PC-3 (cell line): ENCODE data around the gene STK11. TPM values are rescaled to one million over a fixed set of nuclear protein-coding genes. Genes with fewer than 3 reads are reported as not detected.

Experiments used
- ATAC-seq: fragments of 200-7000 bp; cut with Tn5 transposase; 2 replicates; pipeline ENCODE4 v1.9.1; 2020; ENCODE audit warnings: mild to moderate bottlenecking, moderate library complexity
- BruUV-seq: library from RNA; stranded (reverse); fragments of 400-500 nt; replicated peaks from 2 replicates; lab custom pipeline; 2021; lab: Mats Ljungman, UMichigan
- CTCF ChIA-PET: fragments of 300-600 bp; sonication (Branson Sonifier 250); formaldehyde crosslinking; loops from one replicate; lab custom pipeline; 2022; ENCODE audit warnings: antibody characterized with exemption; lab: Charles Lee
- POLR2A ChIA-PET: fragments of 300-600 bp; sonication (Branson Sonifier 250); formaldehyde crosslinking; loops from one replicate; lab custom pipeline; 2022; ENCODE audit warnings: antibody characterized with exemption; ENCODE audit not compliant: unreplicated experiment; lab: Charles Lee
- DNase-seq: peaks from one replicate; pipeline ENCODE4 v3.0.0-alpha.2; 2015
- H2AFZ ChIP-seq: fragments of 300-600 bp; sonication (generic); 2 replicates; pipeline ENCODE4 v1.6.0; 2016; ENCODE audit warnings: antibody characterized with exemption, low read length
- H3F3A ChIP-seq: fragments of 300-600 bp; sonication (generic); one replicate; pipeline ENCODE4 v1.6.0; 2017; ENCODE audit warnings: antibody characterized with exemption, low read length, control low read depth, mild to moderate bottlenecking; ENCODE audit not compliant: unreplicated experiment
- H3K27ac ChIP-seq: fragments of 300-600 bp; sonication (generic); 2 replicates; pipeline ENCODE4 v1.5.1; 2016; ENCODE audit warnings: mild to moderate bottlenecking, low read length
- H3K27me3 ChIP-seq: fragments of 300-600 bp; sonication (generic); 2 replicates; pipeline ENCODE4 v1.6.1; 2016; ENCODE audit warnings: low read length, mixed read lengths
- H3K36me3 ChIP-seq: fragments of 300-600 bp; sonication (generic); 2 replicates; pipeline ENCODE4 v1.6.1; 2016; ENCODE audit warnings: low read depth, mixed run types, low read length, mixed read lengths
- H3K4me1 ChIP-seq: fragments of 300-600 bp; sonication (generic); 2 replicates; pipeline ENCODE4 v1.5.1; 2016; ENCODE audit warnings: low read length; ENCODE audit not compliant: insufficient read depth
- H3K4me2 ChIP-seq: fragments of 300-600 bp; sonication (generic); 2 replicates; pipeline ENCODE4 v1.6.0; 2016; ENCODE audit warnings: low read length
- H3K4me3 ChIP-seq: fragments of 300-600 bp; sonication (generic); 2 replicates; pipeline ENCODE4 v1.5.1; 2016; ENCODE audit warnings: mild to moderate bottlenecking, low read length, mixed read lengths
- H3K79me2 ChIP-seq: fragments of 300-600 bp; sonication (generic); 2 replicates; pipeline ENCODE4 v1.6.1; 2017; ENCODE audit warnings: low read length, mixed read lengths
- H3K9ac ChIP-seq: fragments of 300-600 bp; sonication (generic); 2 replicates; pipeline ENCODE4 v1.6.0; 2016; ENCODE audit warnings: mild to moderate bottlenecking, low read length
- H3K9me2 ChIP-seq: fragments of 300-600 bp; sonication (generic); replicated peaks from 2 replicates; pipeline ENCODE4 v1.6.1; 2016; ENCODE audit warnings: mixed run types, low read length, mixed read lengths
- H3K9me3 ChIP-seq: fragments of 300-600 bp; sonication (generic); 2 replicates; pipeline ENCODE4 v1.6.1; 2016; ENCODE audit warnings: low read length, mixed read lengths
- H4K20me1 ChIP-seq: fragments of 300-600 bp; sonication (generic); 2 replicates; pipeline ENCODE4 v1.6.1; 2016; ENCODE audit warnings: low read length, mixed read lengths
- CTCF ChIP-seq: fragments of 300-600 bp; sonication (generic); conservative IDR thresholded peaks from 2 replicates; pipeline ENCODE4 v1.5.1; 2017; ENCODE audit warnings: antibody characterized with exemption, low read depth, mild to moderate bottlenecking, low read length
- EZH2 ChIP-seq: fragments of 300-600 bp; sonication (generic); IDR thresholded peaks from one replicate; pipeline ENCODE4 v1.6.1; 2017; ENCODE audit warnings: antibody characterized with exemption, mild to moderate bottlenecking, low read length; ENCODE audit not compliant: unreplicated experiment
- EZH2phosphoT487 ChIP-seq: fragments of 300-600 bp; sonication (generic); IDR thresholded peaks from 2 replicates; pipeline ENCODE4 v1.6.1; 2018; ENCODE audit warnings: mild to moderate bottlenecking, antibody characterized with exemption, low read length, borderline replicate concordance
- intact Hi-C: fragments of 100-400 bp; cut with micrococcal nuclease; formaldehyde crosslinking; loops from 2 replicates; pipeline ENCODE4 v1.9.0; 2023
- total RNA-seq: library from RNA; depleted of rRNA; stranded (reverse); fragments of >200 nt; gene quantifications from 2 replicates; pipeline ENCODE4 v1.2.3, GENCODE V29; 2014

Gene STK11
- total RNA-seq, 1 experiment from 2014 or later, result 82.4 TPM

GRCh38 chr19:1249298-1249989 is 43.9 kb downstream of the STK11 start:
- POLR2A ChIA-PET, result no interaction called here
- peak overlapping the region; percentile 79 for H3K4me2 ChIP-seq
- BruUV-seq, result no TSS peak
- peaks cover 49% of the 10 kb centered on the region for H3K79me2 ChIP-seq
- H3K4me1 ChIP-seq, result peaks cover 33% of the 10 kb centered on the region
- peak overlapping the region; percentile 86 for H3K9ac ChIP-seq
- peaks cover 20% of the 10 kb centered on the region for H3K36me3 ChIP-seq
- H3K9me2 ChIP-seq, result no peaks in the 10 kb centered on the region
- H3K27me3 ChIP-seq, result no peaks in the 10 kb centered on the region
- no peak for TF ChIP-seq EZH2phosphoT487
- TF ChIP-seq CTCF, result no peak
- TF ChIP-seq EZH2, result no peak
- ATAC-seq (peak; percentile 14), DNase-seq (peak; percentile 88)
- H3K4me3 ChIP-seq, result peak overlapping the region; percentile 86
- H3K27ac ChIP-seq, result peak overlapping the region; percentile 88
- H2AFZ ChIP-seq, result no peak overlapping the region
- H3F3A ChIP-seq, result no peaks in the 10 kb centered on the region
- intact Hi-C loops, result no loop called here
- H3K9me3 ChIP-seq, result no peaks in the 10 kb centered on the region
- CTCF ChIA-PET, result no interaction called here
- peaks cover 5% of the 10 kb centered on the region for H4K20me1 ChIP-seq

GRCh38 chr19:1249990-1250436 is 44.4 kb downstream of the STK11 start:
- no peak overlapping the region for H2AFZ ChIP-seq
- peaks cover 27% of the 10 kb centered on the region for H3K4me1 ChIP-seq
- peaks cover 8% of the 10 kb centered on the region for H4K20me1 ChIP-seq
- BruUV-seq, result no TSS peak
- no peaks in the 10 kb centered on the region for H3F3A ChIP-seq
- H3K4me2 ChIP-seq, result peak overlapping the region; percentile 79
- H3K36me3 ChIP-seq, result peaks cover 26% of the 10 kb centered on the region
- TF ChIP-seq CTCF (no peak), EZH2phosphoT487 (no peak), EZH2 (no peak)
- CTCF ChIA-PET, result no interaction called here
- ATAC-seq (no peak), DNase-seq (no peak)
- no peaks in the 10 kb centered on the region for H3K27me3 ChIP-seq
- H3K9me3 ChIP-seq, result no peaks in the 10 kb centered on the region
- intact Hi-C loops, result no loop called here
- peak overlapping the region; percentile 86 for H3K9ac ChIP-seq
- peak overlapping the region; percentile 86 for H3K4me3 ChIP-seq
- H3K9me2 ChIP-seq, result no peaks in the 10 kb centered on the region
- H3K27ac ChIP-seq, result peak overlapping the region; percentile 32; the same call in 1 of the 2 replicates
- POLR2A ChIA-PET, result no interaction called here
- H3K79me2 ChIP-seq, result peaks cover 49% of the 10 kb centered on the region
